GM12891 (cell line): ENCODE measurements around the gene MSI2.
A peak's percentile ranks its signal among the peaks of the same experiment; 100 is the strongest.

Experiments used
- DNase-seq: peaks from one replicate; pipeline ENCODE4 v3.0.0; 2011; ENCODE audit warnings: low spot score; ENCODE audit not compliant: insufficient read length
- FAIRE-seq: peaks from 2 replicates; lab custom pipeline; 2011; peaks lifted over from hg19 to GRCh38; lab: Jason Lieb, UNC
- PAX5 ChIP-seq: IDR thresholded peaks from 2 replicates; pipeline ENCODE4 v1.6.1; 2011; ENCODE audit warnings: low read length, moderate library complexity, mild to moderate bottlenecking; ENCODE audit not compliant: insufficient read depth, severe bottlenecking
- POLR2A ChIP-seq: IDR thresholded peaks from 2 replicates; pipeline ENCODE4 v1.6.1; 2011; ENCODE audit warnings: low read depth, low read length, control low read depth
- POLR2AphosphoS5 ChIP-seq: IDR thresholded peaks from 2 replicates; pipeline ENCODE4 v1.6.1; 2011; ENCODE audit warnings: low read depth, low read length, control low read depth
- POU2F2 ChIP-seq: IDR thresholded peaks from 2 replicates; pipeline ENCODE4 v1.6.1; 2011; ENCODE audit warnings: low read depth, mild to moderate bottlenecking, control low read depth, low read length, moderate library complexity
- SPI1 ChIP-seq: IDR thresholded peaks from 2 replicates; pipeline ENCODE4 v1.6.1; 2011; ENCODE audit warnings: low read depth, low read length, control low read depth
- TAF1 ChIP-seq: IDR thresholded peaks from 2 replicates; pipeline ENCODE4 v1.6.1; 2011; ENCODE audit warnings: low read depth, low read length, control low read depth

MSI2 gene

GRCh38 chr17:57655553-57655952, 399.2 kb downstream of the MSI2 start:
- TF ChIP-seq PAX5 (no peak), POLR2AphosphoS5 (no peak), POU2F2 (no peak), TAF1 (no peak), POLR2A (no peak), SPI1 (no peak)
- DNase-seq: no peak
- no peak for FAIRE-seq

GRCh38 chr17:57657211-57657610, 400.9 kb downstream of the MSI2 start:
- FAIRE-seq (no peak), DNase-seq (no peak)
- no peak for TF ChIP-seq TAF1
- TF ChIP-seq POU2F2: no peak
- no peak for TF ChIP-seq POLR2AphosphoS5
- no peak for TF ChIP-seq SPI1
- TF ChIP-seq POLR2A: no peak
- no peak for TF ChIP-seq PAX5

- no peak for DNase-seq
- TF ChIP-seq PAX5: no peak
- no peak for TF ChIP-seq POU2F2
- TF ChIP-seq TAF1: no peak
- no peak for TF ChIP-seq SPI1
- no peak for TF ChIP-seq POLR2AphosphoS5
- TF ChIP-seq POLR2A: no peak
- no peak for FAIRE-seq
Measured at GRCh38 chr17:57662041-57662440, 405.7 kb downstream of the MSI2 start.

- FAIRE-seq: no peak
- TF ChIP-seq TAF1: no peak
- TF ChIP-seq POLR2A: no peak
- TF ChIP-seq SPI1: no peak
- TF ChIP-seq PAX5: no peak
- TF ChIP-seq POU2F2: no peak
- TF ChIP-seq POLR2AphosphoS5: no peak
- peak; percentile 42 for DNase-seq
Measured at GRCh38 chr17:57662644-57663308, 406.5 kb downstream of the MSI2 start.

GRCh38 chr17:57663326-57664070, 407.2 kb downstream of the MSI2 start:
- FAIRE-seq: no peak

DNA sequence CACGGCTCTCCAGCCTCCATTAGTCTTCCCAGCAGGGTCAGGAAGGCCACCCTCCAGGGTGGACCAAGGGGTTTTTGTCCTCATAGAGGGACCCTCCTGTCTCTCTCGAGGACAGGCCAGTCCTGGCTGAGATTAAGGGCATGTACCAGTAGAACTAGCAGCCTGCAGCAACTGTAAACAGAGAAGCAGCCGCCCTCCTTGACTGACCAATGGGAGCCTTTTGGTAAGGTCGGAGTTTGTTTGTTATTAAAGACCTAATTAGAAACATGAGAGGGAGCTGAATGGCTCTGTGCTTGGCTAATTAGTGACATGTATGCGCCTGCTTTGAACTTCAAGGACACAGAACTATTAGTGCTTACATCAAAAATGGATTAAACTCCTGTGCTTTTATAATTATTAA, 408.8 kb downstream of the MSI2 start:
- no peak for FAIRE-seq
- TF ChIP-seq POLR2AphosphoS5 (no peak), PAX5 (no peak)
- DNase-seq: no peak

More at GRCh38 chr17:57663326-57664070, 407.2 kb downstream of the MSI2 start:
- TF ChIP-seq PAX5 (no peak), POU2F2 (no peak), SPI1 (no peak), POLR2A (no peak)
- no peak for DNase-seq

DNA sequence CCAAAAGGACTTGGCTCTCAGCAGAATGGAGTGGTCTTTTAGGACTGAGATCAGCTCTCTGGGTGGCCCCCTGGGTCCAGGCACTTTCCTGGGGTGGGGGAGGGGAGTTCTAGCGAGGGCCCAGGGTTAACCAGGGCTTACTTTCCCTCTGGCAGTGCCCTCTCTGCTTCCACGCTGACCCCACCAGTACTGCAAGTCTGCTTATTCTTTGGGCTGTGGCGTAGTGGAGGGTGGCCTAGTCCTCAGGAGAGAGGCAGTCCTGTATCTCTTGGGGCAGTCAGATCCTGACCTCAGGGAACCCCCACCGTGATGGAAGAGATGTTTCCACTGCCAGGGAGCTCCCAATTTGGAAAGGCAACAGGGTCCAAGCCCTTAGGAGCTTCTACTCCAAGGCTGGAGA, 409.4 kb downstream of the MSI2 start:
- TF ChIP-seq POU2F2: no peak
- TF ChIP-seq TAF1: no peak
- no peak for TF ChIP-seq POLR2A
- no peak for TF ChIP-seq SPI1
- no peak for DNase-seq
- FAIRE-seq: no peak

DNA sequence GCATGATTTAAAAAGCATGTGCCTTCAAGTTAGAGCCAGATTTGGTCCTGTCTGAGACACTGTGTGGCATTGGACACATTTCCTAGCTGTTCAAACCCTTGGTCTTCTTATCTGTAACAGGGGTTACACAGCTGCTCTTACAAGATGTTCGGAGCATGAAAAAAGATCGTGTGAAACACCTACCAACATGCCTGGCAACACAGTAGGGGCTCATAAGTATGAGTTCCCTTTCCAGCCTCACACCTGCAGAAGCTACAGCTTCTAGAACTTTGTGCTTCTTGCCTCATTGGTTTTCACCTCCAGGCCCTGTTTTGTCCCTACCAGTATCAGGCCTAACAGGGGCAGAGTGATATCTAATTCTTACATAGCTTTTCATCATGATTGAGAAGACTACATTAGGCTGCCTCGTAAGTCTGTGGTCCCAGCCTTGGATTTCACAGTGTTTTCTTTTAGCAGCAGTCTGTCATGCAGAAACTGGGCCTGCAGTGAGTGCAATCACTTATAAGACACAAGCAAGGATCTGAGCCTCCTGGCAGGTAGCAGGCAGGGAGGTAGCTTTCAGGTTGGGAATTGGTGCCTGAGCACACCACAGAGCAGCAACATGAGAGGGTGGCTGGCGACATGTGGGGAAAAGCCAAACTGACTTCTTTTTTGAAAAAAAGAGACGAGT, 410.0 kb downstream of the MSI2 start:
- peak; percentile 13 for FAIRE-seq
- no peak for TF ChIP-seq SPI1
- TF ChIP-seq POLR2AphosphoS5: no peak
- no peak for TF ChIP-seq POLR2A
- TF ChIP-seq TAF1: no peak
- TF ChIP-seq PAX5: no peak
- TF ChIP-seq POU2F2: no peak
- DNase-seq: no peak

DNA sequence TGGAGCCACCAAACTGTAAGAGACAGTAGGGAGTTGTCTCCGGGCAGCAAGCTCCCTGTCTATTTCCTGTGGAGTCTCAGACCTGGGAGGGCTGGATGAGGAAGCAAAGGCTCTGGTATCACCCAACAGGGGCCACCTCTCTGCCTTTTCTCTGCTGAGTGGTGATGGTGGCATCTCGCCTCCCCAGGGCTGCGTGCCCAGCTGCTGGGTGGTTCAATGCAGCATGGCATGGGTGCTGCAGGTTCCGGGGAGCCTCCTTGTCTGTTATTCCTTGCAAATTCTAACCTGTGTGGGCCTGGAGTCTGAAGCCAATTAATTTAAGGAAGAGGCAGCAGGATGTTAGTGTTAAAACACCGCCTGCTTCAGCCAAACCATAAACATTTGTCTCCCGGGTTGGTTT, 410.6 kb downstream of the MSI2 start:
- FAIRE-seq (no peak), DNase-seq (no peak)
- no peak for TF ChIP-seq SPI1
- TF ChIP-seq TAF1: no peak
- no peak for TF ChIP-seq POU2F2
- no peak for TF ChIP-seq PAX5
- TF ChIP-seq POLR2A: no peak
- no peak for TF ChIP-seq POLR2AphosphoS5

DNA sequence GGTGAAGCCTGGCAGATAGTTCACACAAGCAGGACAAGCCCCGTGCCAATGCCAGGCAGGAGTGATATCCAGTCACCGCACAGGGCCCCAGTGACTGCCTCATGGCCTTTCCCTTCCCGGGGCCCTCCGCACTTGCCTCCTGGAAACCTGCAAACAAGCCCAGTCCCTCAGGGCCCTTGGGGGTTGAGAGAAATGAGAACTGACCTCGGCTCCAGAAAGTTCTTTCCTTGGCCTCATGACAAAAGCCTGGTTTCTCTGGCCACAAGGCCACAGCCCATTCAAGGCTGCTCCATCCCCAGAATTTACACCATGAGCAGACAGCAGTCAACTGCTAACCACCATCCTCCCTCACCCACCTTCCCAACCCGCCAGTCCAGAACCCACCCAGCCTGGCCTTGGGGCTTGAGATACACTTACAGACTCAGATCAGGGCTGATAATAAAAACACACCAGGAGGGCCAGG, 411.2 kb downstream of the MSI2 start:
- no peak for DNase-seq
- FAIRE-seq: no peak
- TF ChIP-seq POU2F2: no peak

GRCh38 chr17:57668332-57668731, 412.0 kb downstream of the MSI2 start:
- no peak for FAIRE-seq
- TF ChIP-seq POLR2AphosphoS5 (no peak), TAF1 (no peak), PAX5 (no peak), SPI1 (no peak), POU2F2 (no peak)
- no peak for DNase-seq
